Left colon (tissue), 2 donors: ENCODE measurements around the gene ZNF331. TPM values are rescaled to one million over a fixed set of nuclear protein-coding genes. Genes with fewer than 3 reads are reported as not detected.
A peak's percentile ranks its signal among the peaks of the same experiment; 100 is the strongest.
"Not testable (repeated sequence)": the region's sequence is repeated elsewhere in the genome, so short reads cannot be mapped to it uniquely, and the experiment has no call there.

ENCODE experiments used
- ATAC-seq: fragments of 200-7000 bp; cut with Tn5 transposase; one replicate; pipeline ENCODE4 v1.9.1; 2020; ENCODE audit warnings: mild to moderate bottlenecking, moderate library complexity
- DNase-seq, 2 donors: peaks; one replicate each; pipeline ENCODE4 v3.0.0-alpha.2; 2020
- intact Hi-C, 2 donors: fragments of 100-400 bp; cut with DNase I in 1 of 2; cut with micrococcal nuclease in 1 of 2; formaldehyde crosslinking; loops; one replicate each; pipeline versions ENCODE4 v1.11.2 to v1.14.0; 2022; cut with DNase I, micrococcal nuclease
- long read RNA-seq: library from polyadenylated mRNA; unstranded; transcript quantifications from one replicate; pipeline ENCODE4 v2.0.0, GENCODE V29; 2021
- total RNA-seq, 2 donors: library from RNA; stranded (reverse); fragmentation: NEBNext Ultra II Directional; extraction: Animal tissue kit (Norgen Biotek cat#: 25700); gene quantifications; one replicate each; pipeline ENCODE4 v1.2.1, GENCODE V29; 2021
- donor health status: DM: no; HTN: no; CAD: no.
- donor health status: DM: yes; HTN: yes; CAD: no.

Gene ZNF331
- total RNA-seq = 1 to 10 TPM; 5.3 to 6.0 TPM
- long read RNA-seq, partial matches to known transcripts = 0 of 4 reads
- long read RNA-seq, other reads (novel, unspliced or antisense) = 0 of 4 reads

GRCh38 chr19:53537521-53538377 is at the start of gene ZNF331:
ZNF331 (plus strand) TSS chr19:53538145; CDS start chr19:53569377, 31,232 bp downstream.
- DNase-seq (peak; percentile 71 to 82), ATAC-seq (peak; percentile 91)
- intact Hi-C loops = no loop called here

GRCh38 chr19:53492153-53492552 is 45.8 kb upstream of the ZNF331 start:
- ATAC-seq (no peak), DNase-seq (no peak)
- intact Hi-C loops = no loop called here

- intact Hi-C loops, ATAC-seq: not testable (repeated sequence)
Measured at GRCh38 chr19:53497311-53498023, 40.5 kb upstream of the ZNF331 start.

GRCh38 chr19:53498024-53498395 is 39.9 kb upstream of the ZNF331 start:
- ATAC-seq, intact Hi-C loops, DNase-seq: not testable (repeated sequence)

More at GRCh38 chr19:53497311-53498023, 40.5 kb upstream of the ZNF331 start:
- not testable (repeated sequence) for DNase-seq

- not testable (repeated sequence) for ATAC-seq
Measured at GRCh38 chr19:53503151-53503550, 34.8 kb upstream of the ZNF331 start.

GRCh38 chr19:53503671-53504364 is 34.1 kb upstream of the ZNF331 start:
- intact Hi-C loops, DNase-seq, ATAC-seq: not testable (repeated sequence)

More at GRCh38 chr19:53503151-53503550, 34.8 kb upstream of the ZNF331 start:
- DNase-seq, intact Hi-C loops: not testable (repeated sequence)

GRCh38 chr19:53504365-53504703 is 33.6 kb upstream of the ZNF331 start:
- DNase-seq, ATAC-seq, intact Hi-C loops: not testable (repeated sequence)

GRCh38 chr19:53504885-53505284 is 33.1 kb upstream of the ZNF331 start:
- no peak for ATAC-seq
- DNase-seq = peak in 1 of 2 donors; percentile 30
- intact Hi-C loops = no loop called here

- ATAC-seq (no peak), DNase-seq (no peak)
- intact Hi-C loops = no loop called here
Measured at GRCh38 chr19:53506728-53507127, 31.2 kb upstream of the ZNF331 start.

- intact Hi-C loops = no loop called here
- DNase-seq (no peak), ATAC-seq (no peak)
Measured at GRCh38 chr19:53507523-53508442, 30.2 kb upstream of the ZNF331 start.

- intact Hi-C loops = no loop called here
- no peak for ATAC-seq
- DNase-seq = no peak
Measured at GRCh38 chr19:53509443-53509842, 28.5 kb upstream of the ZNF331 start.

GRCh38 chr19:53509845-53510244 is 28.1 kb upstream of the ZNF331 start:
- DNase-seq (no peak), ATAC-seq (no peak)
- intact Hi-C loops = loop anchor here in 1 of 2 donors (10.0 kb wide), 1 partner anchor 75 kb away; the partner anchor contains the start of gene ZNF761

GRCh38 chr19:53511357-53511756 is 26.6 kb upstream of the ZNF331 start:
- ATAC-seq (no peak), DNase-seq (no peak)
- intact Hi-C loops = loop anchor here in 1 of 2 donors (10.0 kb wide), 1 partner anchor 77 kb away; the partner anchor contains the start of gene ZNF761

- peak; percentile 75 for ATAC-seq
- peak; percentile 30 to 52 for DNase-seq
- intact Hi-C loops = loop anchor here in 1 of 2 donors (10.0 kb wide), 1 partner anchor 77 kb away; the partner anchor contains the start of gene ZNF761
Measured at GRCh38 chr19:53511933-53512374, 26.0 kb upstream of the ZNF331 start.

GRCh38 chr19:53515047-53515446 is 22.9 kb upstream of the ZNF331 start:
- not testable (repeated sequence) for ATAC-seq, DNase-seq
- intact Hi-C loops = loop anchor here in 1 of 2 donors (10.0 kb wide), 1 partner anchor 80 kb away; the partner anchor contains the start of gene ZNF761

- no peak for ATAC-seq
- intact Hi-C loops = loop anchor here in 1 of 2 donors (10.0 kb wide), 1 partner anchor 82 kb away; the partner anchor contains the start of gene ZNF761
- no peak for DNase-seq
Measured at GRCh38 chr19:53517114-53517741, 20.7 kb upstream of the ZNF331 start.

- ATAC-seq (no peak), DNase-seq (no peak)
- intact Hi-C loops = loop anchor here in 1 of 2 donors (10.0 kb wide), 1 partner anchor 83 kb away; the partner anchor contains the start of gene ZNF761
Measured at GRCh38 chr19:53518121-53518520, 19.8 kb upstream of the ZNF331 start.
